ENCODE results near the gene SNX13. TPM values are rescaled to one million over a fixed set of nuclear protein-coding genes. Genes with fewer than 3 reads are reported as not detected.

SNX13 gene
- total and polyA plus RNA-seq, 12 donors, result 8.5 to 113 (median 67.4) TPM

DNA sequence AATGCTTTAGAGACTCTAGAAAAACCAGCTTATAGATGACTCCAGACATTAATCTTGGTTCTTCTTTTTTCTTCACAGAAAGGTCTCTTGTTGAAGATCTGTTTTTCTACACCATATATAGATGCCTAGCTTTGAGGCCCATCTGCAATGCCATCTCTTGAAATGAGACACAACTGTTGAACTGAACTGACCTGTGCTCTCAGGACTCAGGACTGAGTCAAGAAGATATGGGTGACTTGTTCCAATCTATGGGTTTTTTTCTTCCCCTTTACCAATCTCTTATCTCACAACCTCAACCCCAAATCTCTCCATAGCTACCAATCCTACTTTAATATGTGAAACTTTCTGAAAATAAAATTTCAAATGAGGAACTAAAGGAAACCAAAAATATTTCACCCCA is 194.7 kb downstream of the SNX13 start:
- H3K36me3 ChIP-seq (replicated peaks in 1 of 2), result no peaks in the 10 kb centered on the region
- intact Hi-C loops (cut with DNase I), result no loop called here
- no peak overlapping the region for H3K4me3 ChIP-seq
- no peaks in the 10 kb centered on the region for H3K4me1 ChIP-seq (replicated peaks in 1 of 2)
- no peak for TF ChIP-seq POLR2A (IDR thresholded peaks at IDR 0.05)
- TF ChIP-seq, protein P1, sequence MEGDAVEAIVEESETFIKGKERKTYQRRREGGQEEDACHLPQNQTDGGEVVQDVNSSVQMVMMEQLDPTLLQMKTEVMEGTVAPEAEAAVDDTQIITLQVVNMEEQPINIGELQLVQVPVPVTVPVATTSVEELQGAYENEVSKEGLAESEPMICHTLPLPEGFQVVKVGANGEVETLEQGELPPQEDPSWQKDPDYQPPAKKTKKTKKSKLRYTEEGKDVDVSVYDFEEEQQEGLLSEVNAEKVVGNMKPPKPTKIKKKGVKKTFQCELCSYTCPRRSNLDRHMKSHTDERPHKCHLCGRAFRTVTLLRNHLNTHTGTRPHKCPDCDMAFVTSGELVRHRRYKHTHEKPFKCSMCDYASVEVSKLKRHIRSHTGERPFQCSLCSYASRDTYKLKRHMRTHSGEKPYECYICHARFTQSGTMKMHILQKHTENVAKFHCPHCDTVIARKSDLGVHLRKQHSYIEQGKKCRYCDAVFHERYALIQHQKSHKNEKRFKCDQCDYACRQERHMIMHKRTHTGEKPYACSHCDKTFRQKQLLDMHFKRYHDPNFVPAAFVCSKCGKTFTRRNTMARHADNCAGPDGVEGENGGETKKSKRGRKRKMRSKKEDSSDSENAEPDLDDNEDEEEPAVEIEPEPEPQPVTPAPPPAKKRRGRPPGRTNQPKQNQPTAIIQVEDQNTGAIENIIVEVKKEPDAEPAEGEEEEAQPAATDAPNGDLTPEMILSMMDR (IDR thresholded peaks at IDR 0.05), result no peak
- H3K9me3 ChIP-seq (replicated peaks in 1 of 3), result peaks cover 0 to 5% (median 0%) of the 10 kb centered on the region in 3 donors
- no peak for DNase-seq
- no peaks in the 10 kb centered on the region for H3K27me3 ChIP-seq
- no peak overlapping the region for H3K27ac ChIP-seq

DNA sequence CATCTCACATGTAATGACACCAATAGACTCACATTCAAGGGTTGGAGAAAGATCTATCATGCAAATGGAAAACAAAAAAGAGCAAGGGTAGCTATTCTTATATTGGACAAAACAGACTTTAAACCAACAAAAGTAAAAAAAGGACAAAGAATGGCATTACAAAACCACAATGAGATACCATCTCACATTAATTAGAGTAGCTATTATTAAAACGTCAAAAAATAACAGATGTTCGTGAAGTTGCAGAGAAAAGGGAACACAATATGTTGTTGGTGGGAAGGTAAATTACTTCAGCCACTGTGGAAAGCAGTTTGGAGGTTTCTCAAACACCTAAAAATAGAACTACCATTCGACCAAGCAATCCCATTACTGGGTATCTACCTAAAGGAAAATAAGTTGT is 197.0 kb downstream of the SNX13 start:
- no peak for DNase-seq
- Histone ChIP-seq H3K4me1 (replicated peaks in 1 of 2) (no peaks in the 10 kb centered on the region), H3K27me3 (no peaks in the 10 kb centered on the region), H3K27ac (no peak overlapping the region), H3K9me3 (replicated peaks in 1 of 3) (no peaks in the 10 kb centered on the region), H3K36me3 (replicated peaks in 1 of 2) (no peaks in the 10 kb centered on the region), H3K4me3 (no peak overlapping the region)
- intact Hi-C loops (cut with DNase I), result no loop called here
- 53 to 66% (median 58%) methylated on average over 3 of the region's 3 CpGs for WGBS, 4 donors
- no peak for TF ChIP-seq POLR2A (IDR thresholded peaks at IDR 0.05)
- TF ChIP-seq, protein P1 (IDR thresholded peaks at IDR 0.05), result no peak

DNA sequence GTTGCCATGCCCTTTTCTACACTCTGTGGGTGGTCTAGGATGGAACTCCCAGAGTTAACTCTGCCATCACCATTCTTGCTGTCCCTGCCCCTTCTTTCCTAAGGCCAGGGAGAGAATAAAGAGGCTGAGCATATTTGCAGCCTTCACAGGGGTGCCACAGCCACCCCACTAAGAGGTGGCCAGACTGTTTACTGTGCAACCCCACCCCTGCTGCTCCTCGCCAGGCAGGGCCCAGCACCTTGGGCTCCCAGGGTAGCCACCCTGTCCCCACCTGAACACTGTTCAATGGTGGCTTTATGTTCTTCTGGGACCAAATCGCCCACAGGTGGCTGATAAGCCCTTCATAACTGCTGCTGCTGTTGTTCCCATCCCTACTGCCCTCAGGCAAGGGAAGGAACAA is 198.9 kb downstream of the SNX13 start:
- Histone ChIP-seq H3K36me3 (replicated peaks in 1 of 2) (no peaks in the 10 kb centered on the region), H3K27ac (no peak overlapping the region), H3K27me3 (no peaks in the 10 kb centered on the region), H3K4me1 (replicated peaks in 1 of 2) (no peaks in the 10 kb centered on the region), H3K4me3 (no peak overlapping the region), H3K9me3 (replicated peaks in 1 of 3) (no peaks in the 10 kb centered on the region)
- 74 to 85% (median 82%) methylated on average over 2 of the region's 2 CpGs for WGBS, 4 donors
- intact Hi-C loops (cut with DNase I), result no loop called here
- no peak for DNase-seq
- TF ChIP-seq, protein P1 (IDR thresholded peaks at IDR 0.05), result no peak
- TF ChIP-seq POLR2A (IDR thresholded peaks at IDR 0.05), result no peak

Other genes with a start within 250 kb of the SNX13 start
- gene PRPS1L1, start 87.4 kb upstream of the SNX13 start, total RNA-seq, result not detected
- gene PRPS1L1, start 87.4 kb upstream of the SNX13 start, polyA plus RNA-seq, result not detected